Measurements from ENCODE around the gene GLRX3.

The GLRX3 gene

DNA sequence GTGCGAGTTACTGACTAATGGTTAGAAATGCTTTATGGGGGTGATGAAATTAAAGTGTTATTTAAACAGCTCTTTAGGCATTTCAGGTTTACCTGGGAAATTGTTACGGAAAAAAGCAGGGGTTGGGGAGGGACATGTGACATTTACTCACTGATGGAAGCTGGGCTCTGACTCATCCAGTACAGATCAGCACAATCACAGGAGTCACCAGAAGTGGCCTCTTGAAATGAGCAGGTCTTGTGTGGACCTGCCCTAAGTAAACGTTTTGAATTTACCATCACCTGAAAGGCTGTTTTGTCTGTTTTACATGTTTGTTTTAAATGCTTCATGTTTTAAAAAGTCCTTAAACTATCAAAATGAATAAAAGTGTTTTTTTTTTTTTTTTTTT, 2.3 kb downstream of the GLRX3 start:
- DNase-seq = no peak

GRCh38 chr10:130140425-130140824, 4.2 kb downstream of the GLRX3 start:
- no peak for DNase-seq

- DNase-seq = no peak
These were observed 4.8 kb downstream of the GLRX3 start for GRCh38 chr10:130141038-130141437.

DNA sequence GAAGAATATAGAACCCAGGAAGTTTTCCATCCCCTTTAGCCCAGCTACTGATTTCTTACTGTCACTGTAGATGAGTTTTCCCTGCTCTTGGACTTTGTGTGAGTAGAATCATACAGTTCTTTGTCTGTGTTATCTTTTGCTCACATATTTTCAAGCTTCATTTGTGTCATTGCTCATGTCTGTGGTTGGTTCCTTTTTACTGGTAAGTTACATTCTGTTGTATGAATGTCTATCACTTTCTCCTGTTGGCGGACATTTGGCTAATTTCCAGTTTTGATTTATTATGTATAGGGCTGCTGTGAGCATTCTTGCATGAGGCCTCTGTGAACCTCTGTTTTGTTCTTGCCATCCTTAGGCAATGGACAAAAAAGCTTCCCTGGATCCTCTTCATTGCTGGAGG, 5.3 kb downstream of the GLRX3 start:
- no peak for DNase-seq

GRCh38 chr10:130141878-130142277, 5.7 kb downstream of the GLRX3 start:
- no peak for DNase-seq

DNA sequence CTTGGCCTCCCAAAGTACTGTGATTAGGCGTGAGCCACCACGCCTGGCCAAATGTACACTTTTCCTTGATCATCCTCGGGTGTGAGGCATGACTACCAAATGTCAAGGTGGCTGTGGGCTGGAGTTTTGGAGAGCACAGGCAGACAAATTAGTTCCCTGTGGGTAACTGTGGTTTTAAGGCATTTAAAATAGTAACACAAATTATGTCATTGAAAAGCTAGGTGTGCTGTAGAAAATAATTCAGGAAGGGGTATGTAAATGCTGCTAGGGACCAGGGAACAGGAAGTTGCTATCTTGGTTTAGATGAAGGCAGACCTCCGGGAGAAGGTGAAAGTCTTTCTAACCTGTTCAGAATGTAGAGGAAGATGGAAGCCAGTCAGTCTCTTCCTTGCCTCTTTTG, 9.9 kb downstream of the GLRX3 start:
- DNase-seq = no peak

GRCh38 chr10:130159192-130159794, 23.1 kb downstream of the GLRX3 start:
- DNase-seq = no peak

DNA sequence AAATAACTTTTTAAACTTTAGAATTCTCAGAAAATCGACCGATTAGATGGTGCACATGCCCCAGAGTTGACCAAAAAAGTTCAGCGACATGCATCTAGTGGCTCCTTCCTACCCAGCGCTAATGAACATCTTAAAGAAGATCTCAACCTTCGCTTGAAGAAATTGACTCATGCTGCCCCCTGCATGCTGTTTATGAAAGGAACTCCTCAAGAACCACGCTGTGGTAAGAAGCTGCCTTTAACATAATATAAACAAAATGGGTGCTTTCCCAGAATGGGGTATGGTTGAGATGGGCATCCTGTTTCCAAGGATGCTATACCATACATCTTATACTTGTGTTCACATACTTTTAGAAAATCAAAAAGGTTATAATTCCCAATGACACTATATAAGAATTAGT, 24.6 kb downstream of the GLRX3 start:
- no peak for DNase-seq

GRCh38 chr10:130161331-130161730, 25.1 kb downstream of the GLRX3 start:
- DNase-seq = no peak

DNA sequence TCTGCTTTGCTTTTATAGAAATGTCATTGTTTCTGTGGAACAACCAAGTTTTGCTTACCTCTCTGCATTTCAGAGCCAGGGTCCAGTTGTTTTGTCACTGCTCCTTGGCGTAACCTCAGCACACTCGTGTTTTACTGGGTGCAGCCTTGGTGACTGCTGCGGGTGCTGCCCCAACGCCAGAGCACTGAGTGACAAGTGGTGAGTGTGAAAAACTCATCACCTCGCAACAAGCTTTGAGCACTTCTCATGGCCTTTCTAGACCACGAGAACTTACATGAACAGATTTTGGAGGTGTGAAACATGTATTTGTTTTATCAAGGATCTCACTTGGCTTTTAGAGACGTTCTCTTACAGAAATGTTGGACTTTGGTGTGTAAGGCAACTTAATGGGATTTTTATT, 31.0 kb downstream of the GLRX3 start:
- DNase-seq = no peak

DNA sequence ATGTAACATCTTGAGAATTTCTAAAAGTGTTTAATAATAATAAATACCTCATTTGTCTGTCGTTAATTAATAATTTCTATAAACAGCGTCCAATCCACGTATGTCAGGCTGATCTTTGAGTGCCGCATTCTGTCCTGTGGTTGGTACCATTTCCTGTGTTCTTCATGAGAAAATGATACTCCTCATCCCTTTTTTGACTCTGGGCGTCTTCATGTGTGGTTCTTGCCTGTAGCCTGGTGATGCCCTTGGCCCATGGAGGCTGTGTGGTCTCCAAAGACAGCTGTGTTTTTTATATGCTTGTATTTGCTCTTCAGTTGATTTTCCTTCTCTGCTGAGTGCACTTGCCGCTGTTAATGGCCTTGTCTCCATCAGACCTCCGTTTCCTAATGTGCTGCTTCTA, 31.5 kb downstream of the GLRX3 start:
- no peak for DNase-seq

- no peak for DNase-seq
These were observed 33.1 kb downstream of the GLRX3 start for GRCh38 chr10:130169136-130169859.

DNA sequence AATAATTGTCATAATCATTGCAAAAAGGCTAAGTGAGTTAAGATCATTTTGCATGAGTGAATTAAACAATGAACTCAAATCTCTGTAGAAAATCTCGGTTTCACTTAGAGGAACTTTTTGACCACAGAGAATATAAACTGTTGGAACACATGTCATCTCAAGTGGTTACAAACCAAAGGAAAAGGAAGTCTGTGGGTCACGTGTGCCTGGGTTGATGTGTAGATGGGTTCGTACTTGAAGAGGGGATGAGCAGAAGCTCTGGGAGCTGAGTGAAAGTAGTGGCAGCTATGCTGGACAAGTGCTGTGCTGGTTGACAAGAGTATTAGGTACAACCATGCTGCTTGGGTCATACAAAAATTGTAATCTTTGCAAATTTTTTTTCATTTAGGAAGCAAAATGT, 35.0 kb downstream of the GLRX3 start:
- DNase-seq = peak in 1 of 2 donors; percentile 38

GRCh38 chr10:130174328-130174727, 38.1 kb downstream of the GLRX3 start:
- no peak for DNase-seq

DNA sequence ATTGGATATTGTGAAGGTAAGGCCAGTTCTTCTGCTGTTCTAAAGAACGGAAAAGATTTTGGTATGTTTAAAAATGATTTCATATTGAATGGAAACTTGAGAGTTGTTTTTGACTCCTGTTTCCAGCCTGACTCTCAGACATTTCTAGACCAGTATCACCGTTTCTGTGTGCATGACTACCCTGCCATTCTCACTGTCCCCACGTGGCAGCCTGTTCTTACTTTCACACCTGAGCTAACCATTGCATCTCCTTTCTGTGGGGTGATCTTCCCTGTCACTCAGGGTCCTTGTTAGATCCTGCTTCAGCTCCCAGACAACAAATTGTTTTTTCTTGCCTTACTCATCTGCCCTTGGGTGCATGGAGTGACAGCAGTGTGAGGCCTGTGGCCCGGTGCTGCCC, 38.9 kb downstream of the GLRX3 start:
- no peak for DNase-seq

- DNase-seq = no peak
These were observed 41.1 kb downstream of the GLRX3 start for GRCh38 chr10:130177250-130177649.

DNA sequence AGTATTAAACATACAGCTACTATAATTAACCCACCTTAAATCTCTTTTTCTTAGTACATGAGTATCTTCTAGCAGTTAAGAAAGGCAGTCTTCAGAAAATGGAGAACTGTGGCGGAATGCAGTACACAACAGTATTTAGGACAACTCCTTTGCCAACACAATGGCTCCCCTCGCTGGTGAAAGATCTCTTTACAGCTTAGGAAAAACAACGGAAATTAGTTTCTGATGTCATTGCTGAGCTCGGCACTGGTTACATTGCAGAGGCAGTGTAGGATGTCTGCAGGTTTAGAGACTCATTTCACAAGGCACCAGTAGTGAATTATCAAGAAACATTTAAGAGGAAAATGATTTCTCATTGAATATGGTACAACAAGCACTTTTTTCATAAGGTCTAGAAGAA, 43.4 kb downstream of the GLRX3 start:
- DNase-seq = peak in 1 of 2 donors; percentile 11

DNA sequence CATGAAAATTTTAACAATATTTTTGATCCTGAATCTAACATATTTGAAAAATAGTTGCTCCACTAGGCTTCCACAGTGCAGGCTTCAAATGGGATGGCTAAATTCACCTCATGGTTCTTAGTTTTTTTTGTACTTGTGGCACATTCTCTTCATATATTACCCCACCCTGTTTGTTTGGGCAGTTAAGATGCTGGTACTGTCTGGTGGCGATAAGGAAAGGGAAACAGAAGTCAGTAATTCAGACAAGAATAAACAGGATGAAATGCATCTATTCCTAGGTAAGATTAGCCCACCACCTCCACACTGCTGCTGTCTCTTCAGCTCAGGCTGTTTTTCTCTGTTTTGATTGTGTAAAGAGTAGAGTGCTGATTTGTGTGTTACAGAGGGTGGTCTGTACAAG, 44.2 kb downstream of the GLRX3 start:
- no peak for DNase-seq

DNA sequence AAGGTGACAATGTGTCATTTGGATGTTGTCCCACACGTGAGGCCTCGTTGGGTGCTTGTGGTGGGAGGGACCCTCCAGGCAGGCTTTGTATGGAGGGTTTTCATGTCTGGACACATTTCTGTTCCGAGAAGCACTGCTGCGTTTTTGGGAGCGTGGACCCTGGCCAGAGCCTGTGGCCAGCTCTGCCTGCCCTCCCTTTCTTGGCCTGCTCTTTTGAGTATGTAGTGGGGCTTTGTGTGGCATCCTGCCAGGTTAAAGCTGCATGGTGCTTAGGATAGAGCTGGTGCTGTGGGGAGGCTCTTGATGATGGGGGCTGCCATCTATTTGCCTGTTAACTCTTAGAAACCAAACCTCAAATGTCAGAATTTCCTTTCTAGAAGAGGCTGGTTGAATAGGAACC, 45.7 kb downstream of the GLRX3 start:
- no peak for DNase-seq

- no peak for DNase-seq
These were observed 49.4 kb downstream of the GLRX3 start for GRCh38 chr10:130185591-130185990.

- no peak for DNase-seq
These were observed 52.3 kb downstream of the GLRX3 start for GRCh38 chr10:130188195-130189175.

DNA sequence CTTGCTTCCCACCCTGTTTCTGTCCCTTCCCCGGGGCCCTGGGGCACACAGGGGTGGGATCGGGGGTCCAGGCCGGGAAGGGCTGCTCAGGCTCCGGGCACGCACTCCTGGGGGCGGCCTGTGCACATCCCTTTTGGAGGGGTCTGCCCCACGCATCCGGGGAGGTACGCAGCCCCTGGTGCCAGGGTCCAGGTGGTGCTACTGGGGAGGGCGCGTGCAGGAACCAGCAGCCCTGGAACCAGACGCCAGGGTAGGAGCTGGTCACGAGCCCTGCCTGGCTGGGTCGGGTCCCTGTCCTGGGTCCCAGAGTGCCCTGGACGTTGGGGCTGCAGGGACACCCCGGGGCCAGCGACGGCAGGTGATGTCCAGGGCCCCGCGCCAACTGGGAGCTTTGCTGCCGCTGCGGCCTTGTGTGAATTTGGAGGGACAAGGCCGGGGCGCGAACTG, 53.4 kb downstream of the GLRX3 start:
- no peak for DNase-seq

DNA sequence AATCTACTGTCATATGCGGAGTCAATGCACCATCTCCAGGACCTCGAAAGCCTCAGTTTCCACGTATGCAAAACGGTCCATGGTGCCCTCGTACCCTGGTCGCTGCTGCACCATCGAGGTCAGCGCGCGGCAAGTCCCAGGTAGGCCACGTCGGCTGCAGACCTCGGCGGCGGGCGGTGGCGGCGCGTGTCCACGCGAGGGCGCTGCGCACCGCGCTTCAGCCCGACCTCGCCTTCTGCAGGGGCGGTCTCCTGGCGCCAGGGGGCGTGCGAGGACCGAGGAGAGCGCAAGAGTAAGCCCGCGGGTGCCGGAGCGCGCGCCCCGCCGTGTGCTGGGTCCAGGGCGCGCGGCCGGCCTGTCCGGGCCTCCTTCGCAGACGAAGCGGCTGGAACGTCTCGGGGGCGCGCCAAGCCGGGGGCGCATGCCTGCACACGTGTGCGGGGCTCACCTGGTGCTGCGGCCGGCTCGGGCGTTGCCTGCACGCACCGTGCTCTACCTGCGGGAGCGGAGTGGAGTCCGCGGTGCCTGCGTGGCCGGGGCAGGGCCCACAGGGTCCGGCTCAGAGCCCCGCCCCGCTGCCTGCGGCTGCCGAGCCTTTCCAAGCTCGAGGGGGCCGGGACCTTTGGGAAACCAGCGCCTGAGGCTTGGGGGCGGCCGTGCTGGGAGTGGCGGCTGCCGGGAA, 54.0 kb downstream of the GLRX3 start:
- peak; percentile 39 to 45 for DNase-seq
